Measurements from ENCODE around the gene ENPP4.

Gene ENPP4

GRCh38 chr6:46186583-46186982 is 56.8 kb downstream of the ENPP4 start:
- in situ Hi-C loops (cut with MboI; ENCODE audit: low pct_unique_long_range_greater_than_20kb, low sequenced_read_pairs, unreplicated experiment): no loop called here
- DNase-seq (ENCODE audit: low spot score): no peak
- TF ChIP-seq CTCF (IDR thresholded peaks at IDR 0.05; ENCODE audit: extremely low read depth, insufficient read depth, missing control alignments): no peak

- in situ Hi-C loops (cut with MboI; ENCODE audit: low pct_unique_long_range_greater_than_20kb, low sequenced_read_pairs, unreplicated experiment): no loop called here
- DNase-seq (ENCODE audit: low spot score): no peak
- TF ChIP-seq CTCF (IDR thresholded peaks at IDR 0.05; ENCODE audit: extremely low read depth, insufficient read depth, missing control alignments): no peak
Measured at GRCh38 chr6:46189726-46190125, 59.9 kb downstream of the ENPP4 start.

GRCh38 chr6:46190889-46191288 is 61.1 kb downstream of the ENPP4 start:
- no peak for DNase-seq (ENCODE audit: low spot score)
- TF ChIP-seq CTCF (IDR thresholded peaks at IDR 0.05; ENCODE audit: extremely low read depth, insufficient read depth, missing control alignments): no peak
- in situ Hi-C loops (cut with MboI; ENCODE audit: low pct_unique_long_range_greater_than_20kb, low sequenced_read_pairs, unreplicated experiment): no loop called here

- DNase-seq (ENCODE audit: low spot score): no peak
- in situ Hi-C loops (cut with MboI; ENCODE audit: low pct_unique_long_range_greater_than_20kb, low sequenced_read_pairs, unreplicated experiment): no loop called here
- no peak for TF ChIP-seq CTCF (IDR thresholded peaks at IDR 0.05; ENCODE audit: extremely low read depth, insufficient read depth, missing control alignments)
Measured at GRCh38 chr6:46191961-46192360, 62.2 kb downstream of the ENPP4 start.

Measured in GM13977 (cell line).